Esophagus squamous epithelium (tissue), 4 donors: Measurements from ENCODE around the gene MFSD6L.

ENCODE experiments used
- POLR2A ChIP-seq, 4 donors: fragments of 450-650 bp; IDR thresholded peaks; one replicate each; pipeline ENCODE4 v1.6.1; 2017; ENCODE audit warnings: antibody characterized with exemption in 4 of 4, mild to moderate bottlenecking in 4 of 4, moderate library complexity in 3 of 4
- TF ChIP-seq, protein P1 (sequence below), 6 experiments: fragments of 450-650 bp in 4 of 6; fragments of 200-600 bp in 2 of 6; sonication (generic) in 2 of 6; IDR thresholded peaks; one replicate each; pipeline ENCODE4 v1.5.1; 2016 to 2019; ENCODE audit warnings: antibody characterized with exemption in 6 of 6, mild to moderate bottlenecking in 4 of 6, moderate library complexity in 4 of 6

DNA sequence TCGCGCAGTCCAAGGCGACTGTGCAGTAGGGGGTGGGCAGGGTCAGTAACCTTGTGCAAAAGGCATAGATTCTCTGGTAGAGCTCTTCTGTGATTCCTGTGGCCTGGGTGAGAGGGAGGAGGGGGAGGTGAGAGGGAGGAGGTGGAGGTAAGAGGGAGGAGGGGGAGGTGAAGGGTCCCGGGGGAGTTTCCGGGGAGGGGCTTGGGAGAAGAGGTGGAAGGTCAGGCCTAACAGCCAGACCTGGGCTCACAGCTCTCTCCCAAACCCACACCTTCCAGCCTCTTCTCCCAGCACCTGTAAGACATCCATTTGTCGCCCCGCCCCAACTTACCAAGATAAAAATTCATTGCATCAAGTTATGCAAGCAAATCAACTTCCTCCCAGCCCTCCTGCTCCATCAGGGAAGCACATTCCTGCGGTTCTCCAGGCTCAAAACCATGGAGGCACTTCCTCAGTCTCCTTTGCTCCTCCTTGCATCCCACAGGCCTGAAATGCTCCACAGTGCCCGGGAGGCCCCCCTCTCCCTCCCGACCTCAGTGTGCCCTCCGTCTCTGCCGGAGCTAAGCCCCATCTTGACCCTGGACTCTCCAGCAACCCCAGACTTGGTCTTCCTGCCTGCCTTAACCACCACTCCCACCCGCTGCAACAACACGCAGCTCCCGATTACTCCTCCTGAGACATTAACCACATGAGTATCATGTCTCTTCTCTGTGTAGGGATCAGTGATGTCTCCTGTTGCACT is 37.8 kb upstream of the MFSD6L start:
- TF ChIP-seq, protein P1, sequence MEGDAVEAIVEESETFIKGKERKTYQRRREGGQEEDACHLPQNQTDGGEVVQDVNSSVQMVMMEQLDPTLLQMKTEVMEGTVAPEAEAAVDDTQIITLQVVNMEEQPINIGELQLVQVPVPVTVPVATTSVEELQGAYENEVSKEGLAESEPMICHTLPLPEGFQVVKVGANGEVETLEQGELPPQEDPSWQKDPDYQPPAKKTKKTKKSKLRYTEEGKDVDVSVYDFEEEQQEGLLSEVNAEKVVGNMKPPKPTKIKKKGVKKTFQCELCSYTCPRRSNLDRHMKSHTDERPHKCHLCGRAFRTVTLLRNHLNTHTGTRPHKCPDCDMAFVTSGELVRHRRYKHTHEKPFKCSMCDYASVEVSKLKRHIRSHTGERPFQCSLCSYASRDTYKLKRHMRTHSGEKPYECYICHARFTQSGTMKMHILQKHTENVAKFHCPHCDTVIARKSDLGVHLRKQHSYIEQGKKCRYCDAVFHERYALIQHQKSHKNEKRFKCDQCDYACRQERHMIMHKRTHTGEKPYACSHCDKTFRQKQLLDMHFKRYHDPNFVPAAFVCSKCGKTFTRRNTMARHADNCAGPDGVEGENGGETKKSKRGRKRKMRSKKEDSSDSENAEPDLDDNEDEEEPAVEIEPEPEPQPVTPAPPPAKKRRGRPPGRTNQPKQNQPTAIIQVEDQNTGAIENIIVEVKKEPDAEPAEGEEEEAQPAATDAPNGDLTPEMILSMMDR (IDR thresholded peaks at IDR 0.05), result no peak
- no peak for TF ChIP-seq POLR2A (IDR thresholded peaks at IDR 0.05)
